Esophagus squamous epithelium (tissue), 4 donors: ENCODE data around the gene PLEKHM3.

Experiments used
- CTCF ChIP-seq, 6 experiments: fragments of 450-650 bp in 4 of 6; fragments of 200-600 bp in 2 of 6; sonication (generic) in 2 of 6; IDR thresholded peaks; one replicate each; pipeline ENCODE4 v1.5.1; 2016 to 2019; ENCODE audit warnings: antibody characterized with exemption in 6 of 6, mild to moderate bottlenecking in 4 of 6, moderate library complexity in 4 of 6
- POLR2A ChIP-seq, 4 donors: fragments of 450-650 bp; IDR thresholded peaks; one replicate each; pipeline ENCODE4 v1.6.1; 2017; ENCODE audit warnings: antibody characterized with exemption in 4 of 4, mild to moderate bottlenecking in 4 of 4, moderate library complexity in 3 of 4

- TF ChIP-seq CTCF (IDR thresholded peaks at IDR 0.05), result no peak
- TF ChIP-seq POLR2A (IDR thresholded peaks at IDR 0.05), result no peak
Observed at GRCh38 chr2:207944979-207945600, 80.2 kb downstream of the PLEKHM3 start.
